HepG2 (cell line): ENCODE data around the gene NTN5. TPM values are rescaled to one million over a fixed set of nuclear protein-coding genes. Genes with fewer than 3 reads are reported as not detected.

Source experiments
- AKAP8 ChIP-seq: sonication (generic); formaldehyde crosslinking; IDR thresholded peaks from 2 replicates; pipeline ENCODE4 v1.5.1; 2020; ENCODE audit warnings: mild to moderate bottlenecking, missing genetic modification reagents
- CREBL2 ChIP-seq: sonication (generic); formaldehyde crosslinking; IDR thresholded peaks from 2 replicates; pipeline ENCODE4 v1.8.1; 2023; ENCODE audit warnings: missing genetic modification reagents, mild to moderate bottlenecking, borderline replicate concordance
- CREM ChIP-seq, 2 experiments: sonication (generic) in 1 of 2; formaldehyde crosslinking in 1 of 2; IDR thresholded peaks; 2 replicates each; pipeline versions ENCODE4 v1.4.0 to v1.6.1; 2016 to 2020; ENCODE audit warnings: antibody characterized with exemption in 1 of 2, mild to moderate bottlenecking in 1 of 2, missing genetic modification reagents in 1 of 2
- HDAC1 ChIP-seq: sonication (generic); formaldehyde crosslinking; IDR thresholded peaks from 2 replicates; pipeline ENCODE4 v1.5.1; 2020; ENCODE audit warnings: mild to moderate bottlenecking, missing genetic modification reagents
- HNRNPLL ChIP-seq: fragments of 200-400 bp; formaldehyde crosslinking; IDR thresholded peaks from 2 replicates; pipeline ENCODE4 v1.6.1; 2017; ENCODE audit warnings: mild to moderate bottlenecking, low read depth, low read length; ENCODE audit not compliant: poor library complexity, severe bottlenecking
- KDM2A ChIP-seq: sonication (generic); formaldehyde crosslinking; IDR thresholded peaks from 2 replicates; pipeline ENCODE4 v1.4.0; 2020; ENCODE audit warnings: low read depth, missing genetic modification reagents, borderline replicate concordance
- MTA1 ChIP-seq: sonication (generic); formaldehyde crosslinking; IDR thresholded peaks from 2 replicates; pipeline ENCODE4 v1.4.0; 2020; ENCODE audit warnings: missing genetic modification reagents, mild to moderate bottlenecking, borderline replicate concordance
- MZF1 ChIP-seq: sonication (generic); formaldehyde crosslinking; IDR thresholded peaks from 2 replicates; pipeline ENCODE4 v1.8.1; 2023; ENCODE audit warnings: mild to moderate bottlenecking, missing genetic modification reagents, borderline replicate concordance
- REL ChIP-seq: sonication (generic); formaldehyde crosslinking; conservative IDR thresholded peaks from 2 replicates; pipeline ENCODE4 v1.8.0; 2022; ENCODE audit warnings: mild to moderate bottlenecking, missing genetic modification reagents, moderate library complexity
- SAFB2 ChIP-seq: sonication (generic); formaldehyde crosslinking; IDR thresholded peaks from 2 replicates; pipeline ENCODE4 v1.5.1; 2020; ENCODE audit warnings: missing genetic modification reagents, low read depth, mild to moderate bottlenecking, borderline replicate concordance
- SALL2 ChIP-seq: sonication (generic); formaldehyde crosslinking; IDR thresholded peaks from 2 replicates; pipeline ENCODE4 v1.8.1; 2023; ENCODE audit warnings: mild to moderate bottlenecking, missing genetic modification reagents, inconsistent platforms
- TCF12 ChIP-seq, 2 experiments: fragments of 450-650 bp in 1 of 2; sonication (generic) in 1 of 2; formaldehyde crosslinking in 1 of 2; IDR thresholded peaks; 2 replicates each; pipeline versions ENCODE4 v1.6.1 to v1.8.0; 2017 to 2022; ENCODE audit warnings: antibody characterized with exemption in 1 of 2, mild to moderate bottlenecking in 1 of 2, missing genetic modification reagents in 1 of 2, moderate library complexity in 1 of 2
- TGIF2 ChIP-seq: IDR thresholded peaks from 2 replicates; pipeline ENCODE4 v1.6.1; 2016; ENCODE audit warnings: control low read depth, missing compliant biosample characterization
- ZFP36L2 ChIP-seq: sonication (generic); formaldehyde crosslinking; IDR thresholded peaks from 2 replicates; pipeline ENCODE4 v1.4.0; 2020; ENCODE audit warnings: missing genetic modification reagents
- ZFY ChIP-seq: sonication (generic); formaldehyde crosslinking; IDR thresholded peaks from 2 replicates; pipeline ENCODE4 v1.4.0; 2020; ENCODE audit warnings: missing genetic modification reagents
- ZNF224 ChIP-seq: sonication (generic); formaldehyde crosslinking; IDR thresholded peaks from 2 replicates; pipeline ENCODE4 v1.5.0; 2020; ENCODE audit warnings: mild to moderate bottlenecking, missing genetic modification reagents
- ZNF256 ChIP-seq: sonication (generic); formaldehyde crosslinking; conservative IDR thresholded peaks from 2 replicates; pipeline ENCODE4 v1.4.0; 2020; ENCODE audit warnings: missing genetic modification reagents
- ZNF354B ChIP-seq: sonication (generic); formaldehyde crosslinking; IDR thresholded peaks from 2 replicates; pipeline ENCODE4 v1.8.0; 2022; ENCODE audit warnings: mild to moderate bottlenecking, missing genetic modification reagents
- ZNF383 ChIP-seq: sonication (generic); formaldehyde crosslinking; IDR thresholded peaks from 2 replicates; pipeline ENCODE4 v1.4.0; 2020; ENCODE audit warnings: missing genetic modification reagents, mild to moderate bottlenecking, borderline replicate concordance
- ZNF546 ChIP-seq: sonication (generic); formaldehyde crosslinking; conservative IDR thresholded peaks from 2 replicates; pipeline ENCODE4 v1.8.1; 2023; ENCODE audit warnings: mild to moderate bottlenecking, missing genetic modification reagents
- ZNF609 ChIP-seq: sonication (generic); formaldehyde crosslinking; IDR thresholded peaks from 2 replicates; pipeline ENCODE4 v1.4.0; 2020; ENCODE audit warnings: mild to moderate bottlenecking, missing genetic modification reagents, borderline replicate concordance
- polyA plus RNA-seq, 8 experiments: library from polyadenylated mRNA; depleted of rRNA in 3 of 8; stranded (reverse) in 7 of 8; unstranded in 1 of 8; fragments of >200 nt; fragmentation: Illumina TruSeq in 4 of 8; extraction: Trizol in 4 of 8; gene quantifications; 2 replicates each; pipeline versions ENCODE4 v1.2.1 to v1.2.3, GENCODE V29; 2011 to 2016; ENCODE audit warnings: low read depth in 4 of 8, missing spikeins in 1 of 8, mixed read lengths in 1 of 8; ENCODE audit not compliant: insufficient read depth in 1 of 8
- total RNA-seq, 5 experiments: library from RNA; depleted of rRNA; stranded (reverse); fragments of >200 nt; fragmentation: Illumina TruSeq; extraction: Trizol; gene quantifications; 2 replicates each; pipeline ENCODE4 v1.2.3, GENCODE V29; 2016; ENCODE audit warnings: low read depth in 1 of 5
- TF ChIP-seq, protein P1 (sequence below): sonication (generic); formaldehyde crosslinking; conservative IDR thresholded peaks from 2 replicates; pipeline ENCODE4 v1.4.0; 2020; ENCODE audit warnings: missing genetic modification reagents

Gene NTN5
- total and polyA plus RNA-seq, 2 of the 13 experiments (the other 11 are each of a cell fraction or from before 2014, with no cell fraction given) = 0.05 TPM; not detected in 1

DNA sequence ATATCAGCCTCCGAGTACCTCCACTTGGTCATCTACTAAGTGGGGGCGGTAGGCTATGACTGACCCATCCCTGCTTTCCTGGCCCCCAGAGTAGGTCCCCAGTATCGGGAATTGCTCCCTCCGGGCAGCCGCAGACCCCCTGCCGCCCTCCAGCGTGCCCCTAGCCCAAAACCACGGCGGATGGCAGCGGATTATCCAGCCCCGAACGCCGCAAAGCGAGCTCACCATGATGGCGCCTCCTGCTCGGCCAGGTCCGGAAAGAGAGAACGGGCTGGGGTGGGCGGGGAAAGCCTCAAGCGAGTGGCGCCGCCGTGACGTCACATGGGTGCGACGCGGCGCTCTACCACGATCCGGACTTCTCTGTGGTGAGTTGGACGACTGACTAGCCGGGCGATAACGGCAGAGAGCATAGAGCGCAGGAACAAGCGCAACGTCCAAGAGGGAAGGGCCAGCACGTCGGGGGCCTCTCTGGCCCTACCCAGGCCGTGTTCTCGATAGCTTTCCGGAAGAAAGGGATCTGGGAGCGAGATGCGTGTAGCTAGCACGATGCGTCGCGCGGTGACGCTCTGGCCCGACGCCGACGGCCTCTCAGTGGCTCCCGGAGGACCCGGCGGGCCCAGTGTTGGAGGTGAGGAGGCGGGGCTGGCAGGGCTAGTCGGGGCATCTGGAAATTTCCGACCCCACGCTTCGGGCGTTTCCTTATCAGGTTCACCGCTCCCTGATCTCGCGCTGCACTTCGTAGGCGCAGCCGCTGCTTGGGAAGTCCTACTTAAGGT, 53.7 kb downstream of the NTN5 start, which contains the start of the genes RPL18 and SPHK2 (continued):
- TF ChIP-seq HNRNPLL (peak; percentile 90), KDM2A (CRISPR knock-in tag) (peak; percentile 92), ZNF354B (CRISPR knock-in tag) (no peak), CREBL2 (CRISPR knock-in tag) (peak; percentile 93; the same call in 1 of the 2 replicates), ZNF256 (no peak), ZFP36L2 (CRISPR knock-in tag) (0 out of 2 replicates have a peak, but pooled peaks have one; percentile 50), AKAP8 (CRISPR knock-in tag) (no peak), HDAC1 (peak; percentile 97), SALL2 (peak; percentile 93; the same call in 1 of the 2 replicates), SAFB2 (CRISPR knock-in tag) (peak; percentile 63; the same call in 1 of the 2 replicates), ZFY (peak; percentile 73), TCF12 (IDR thresholded peaks at IDR 0.05) (no peak), TCF12 (CRISPR knock-in tag; IDR thresholded peaks at IDR 0.05) (no peak), ZNF383 (CRISPR knock-in tag) (no peak), CREM (IDR thresholded peaks at IDR 0.05) (peak; percentile 100), CREM (CRISPR knock-in tag; IDR thresholded peaks at IDR 0.05) (peak; percentile 92), ZNF609 (CRISPR knock-in tag) (0 out of 2 replicates have a peak, but pooled peaks have one; percentile 48), MTA1 (CRISPR knock-in tag) (no peak; the same call in 1 of the 2 replicates), ZNF546 (CRISPR knock-in tag) (peak; percentile 85), REL (CRISPR knock-in tag) (peak; percentile 78), ZNF224 (peak; percentile 56; the same call in 1 of the 2 replicates), MZF1 (CRISPR knock-in tag) (no peak), TGIF2 (CRISPR knock-in tag) (peak; percentile 46)
- TF ChIP-seq, protein P1, sequence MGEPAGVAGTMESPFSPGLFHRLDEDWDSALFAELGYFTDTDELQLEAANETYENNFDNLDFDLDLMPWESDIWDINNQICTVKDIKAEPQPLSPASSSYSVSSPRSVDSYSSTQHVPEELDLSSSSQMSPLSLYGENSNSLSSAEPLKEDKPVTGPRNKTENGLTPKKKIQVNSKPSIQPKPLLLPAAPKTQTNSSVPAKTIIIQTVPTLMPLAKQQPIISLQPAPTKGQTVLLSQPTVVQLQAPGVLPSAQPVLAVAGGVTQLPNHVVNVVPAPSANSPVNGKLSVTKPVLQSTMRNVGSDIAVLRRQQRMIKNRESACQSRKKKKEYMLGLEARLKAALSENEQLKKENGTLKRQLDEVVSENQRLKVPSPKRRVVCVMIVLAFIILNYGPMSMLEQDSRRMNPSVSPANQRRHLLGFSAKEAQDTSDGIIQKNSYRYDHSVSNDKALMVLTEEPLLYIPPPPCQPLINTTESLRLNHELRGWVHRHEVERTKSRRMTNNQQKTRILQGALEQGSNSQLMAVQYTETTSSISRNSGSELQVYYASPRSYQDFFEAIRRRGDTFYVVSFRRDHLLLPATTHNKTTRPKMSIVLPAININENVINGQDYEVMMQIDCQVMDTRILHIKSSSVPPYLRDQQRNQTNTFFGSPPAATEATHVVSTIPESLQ = no peak
